WERI-Rb-1 (cell line): ENCODE data around the gene PRPF38A.

Experiments
- DNase-seq: peaks from one replicate; pipeline ENCODE4 v3.0.0-alpha.2; 2020
- H3K27ac ChIP-seq: fragments of 250-450 bp; sonication (Bioruptor Pico); 2 replicates; pipeline ENCODE4 v1.5.1; 2020; ENCODE audit warnings: mild to moderate bottlenecking, moderate library complexity
- H3K27me3 ChIP-seq: fragments of 250-450 bp; sonication (Bioruptor Pico); 2 replicates; pipeline ENCODE4 v1.5.1; 2021; ENCODE audit warnings: mild to moderate bottlenecking, low read depth, moderate library complexity; ENCODE audit not compliant: insufficient read depth, severe bottlenecking
- H3K36me3 ChIP-seq: fragments of 250-450 bp; sonication (Bioruptor Pico); 2 replicates; pipeline ENCODE4 v1.5.1; 2020; ENCODE audit warnings: mild to moderate bottlenecking, moderate library complexity
- H3K4me3 ChIP-seq: 2 replicates; pipeline ENCODE4 v1.5.1; 2011; ENCODE audit warnings: low read depth, mild to moderate bottlenecking, control low read depth, low read length
- H3K9me3 ChIP-seq: fragments of 250-450 bp; sonication (Bioruptor Pico); 2 replicates; pipeline ENCODE4 v1.5.1; 2021; ENCODE audit warnings: mild to moderate bottlenecking, moderate library complexity; ENCODE audit not compliant: severe bottlenecking
- CTCF ChIP-seq: IDR thresholded peaks from 2 replicates; pipeline ENCODE4 v1.5.1; 2011; ENCODE audit warnings: low read depth, mild to moderate bottlenecking, control low read depth, inconsistent platforms, low read length

The PRPF38A gene

GRCh38 chr1:52358851-52359497, 45.4 kb upstream of the PRPF38A start:
- Histone ChIP-seq H3K36me3 (peaks cover 94% of the 10 kb centered on the region), H3K27me3 (no peaks in the 10 kb centered on the region), H3K4me3 (no peak overlapping the region), H3K9me3 (no peaks in the 10 kb centered on the region), H3K27ac (no peak overlapping the region)
- no peak for TF ChIP-seq CTCF
- no peak for DNase-seq

GRCh38 chr1:52359676-52360594, 44.5 kb upstream of the PRPF38A start:
- no peak overlapping the region for H3K27ac ChIP-seq
- no peak for TF ChIP-seq CTCF
- H3K9me3 ChIP-seq = no peaks in the 10 kb centered on the region
- H3K27me3 ChIP-seq = no peaks in the 10 kb centered on the region
- no peak overlapping the region for H3K4me3 ChIP-seq
- peaks cover 89% of the 10 kb centered on the region for H3K36me3 ChIP-seq
- DNase-seq = no peak

GRCh38 chr1:52360595-52360968, 43.8 kb upstream of the PRPF38A start:
- DNase-seq = no peak
- Histone ChIP-seq H3K27ac (no peak overlapping the region), H3K27me3 (no peaks in the 10 kb centered on the region), H3K4me3 (no peak overlapping the region), H3K36me3 (peaks cover 82% of the 10 kb centered on the region), H3K9me3 (no peaks in the 10 kb centered on the region)
- no peak for TF ChIP-seq CTCF

GRCh38 chr1:52364235-52364839, 40.1 kb upstream of the PRPF38A start:
- no peak overlapping the region for H3K27ac ChIP-seq
- no peak overlapping the region for H3K4me3 ChIP-seq
- no peaks in the 10 kb centered on the region for H3K9me3 ChIP-seq
- no peak for TF ChIP-seq CTCF
- DNase-seq = no peak
- H3K36me3 ChIP-seq = peaks cover 45% of the 10 kb centered on the region
- H3K27me3 ChIP-seq = no peaks in the 10 kb centered on the region

GRCh38 chr1:52365071-52365745, 39.2 kb upstream of the PRPF38A start:
- peak; percentile 77 for DNase-seq
- peak overlapping the region; percentile 96 for H3K4me3 ChIP-seq
- no peaks in the 10 kb centered on the region for H3K27me3 ChIP-seq
- peak overlapping the region; percentile 88 for H3K27ac ChIP-seq
- TF ChIP-seq CTCF = no peak
- no peaks in the 10 kb centered on the region for H3K9me3 ChIP-seq
- H3K36me3 ChIP-seq = peaks cover 36% of the 10 kb centered on the region
